Colonic mucosa (tissue), 4 donors: ENCODE results near the gene COL6A3. TPM values are rescaled to one million over a fixed set of nuclear protein-coding genes. Genes with fewer than 3 reads are reported as not detected.

Experiments used
- DNase-seq: peaks from one replicate; pipeline ENCODE4 v3.0.0-alpha.2; 2020
- H3K27ac ChIP-seq: fragments of 200-600 bp; one replicate; pipeline ENCODE4 v1.8.0; 2021
- H3K27me3 ChIP-seq: fragments of 200-600 bp; one replicate; pipeline ENCODE4 v1.8.0; 2021
- H3K36me3 ChIP-seq: fragments of 200-600 bp; one replicate; pipeline ENCODE4 v1.8.0; 2021
- H3K4me1 ChIP-seq: fragments of 200-600 bp; one replicate; pipeline ENCODE4 v1.8.0; 2021; ENCODE audit warnings: mild to moderate bottlenecking
- H3K4me3 ChIP-seq: fragments of 200-600 bp; one replicate; pipeline ENCODE4 v1.8.0; 2021
- H3K9ac ChIP-seq, 2 donors: one replicate each; pipeline ENCODE4 v1.7.0; 2013; ENCODE audit warnings: control low read depth in 2 of 2, low read depth in 2 of 2, low read length in 2 of 2
- H3K9me3 ChIP-seq: fragments of 200-600 bp; one replicate; pipeline ENCODE4 v1.8.0; 2021
- CTCF ChIP-seq: fragments of 200-600 bp; IDR thresholded peaks from one replicate; pipeline ENCODE4 v1.8.0; 2022; ENCODE audit warnings: antibody characterized with exemption, mild to moderate bottlenecking
- intact Hi-C: fragments of 100-400 bp; cut with DNase I; formaldehyde crosslinking; loops from one replicate; pipeline ENCODE4 v1.14.1; 2022
- total RNA-seq, 2 donors: library from RNA; stranded (reverse); fragmentation: NEBNext Ultra II Directional in 1 of 2; extraction: Animal tissue kit (Norgen Biotek cat#: 25700) in 1 of 2; gene quantifications; one replicate each; pipeline ENCODE4 v1.2.1, GENCODE V29; 2021
- donor health status: healthy.
- donor health status: DM: no; HTN: no; CAD: no.
- donor health status: DM: no; HTN: no; CAD: no.

COL6A3 gene
- total RNA-seq, 2 donors from 2014 or later, result 28.4 to 80.9 TPM

- Histone ChIP-seq H3K36me3 (no peaks in the 10 kb centered on the region), H3K27ac (peak overlapping the region; percentile 65), H3K27me3 (no peaks in the 10 kb centered on the region), H3K9me3 (no peaks in the 10 kb centered on the region), H3K4me3 (no peak overlapping the region), H3K9ac (peak overlapping the region in 1 of 2 donors; percentile 14), H3K4me1 (no peaks in the 10 kb centered on the region)
- intact Hi-C loops, result no loop called here
- TF ChIP-seq CTCF, result no peak
- no peak for DNase-seq
Observed at GRCh38 chr2:237316339-237316738, 97.6 kb downstream of the COL6A3 start.

GRCh38 chr2:237315829-237316225 is 98.1 kb downstream of the COL6A3 start:
- peak overlapping the region; percentile 65 for H3K27ac ChIP-seq
- H3K4me3 ChIP-seq, result no peak overlapping the region
- H3K9me3 ChIP-seq, result no peaks in the 10 kb centered on the region
- H3K27me3 ChIP-seq, result no peaks in the 10 kb centered on the region
- intact Hi-C loops, result no loop called here
- no peaks in the 10 kb centered on the region for H3K36me3 ChIP-seq
- H3K9ac ChIP-seq, result no peak overlapping the region
- H3K4me1 ChIP-seq, result no peaks in the 10 kb centered on the region
- no peak for DNase-seq
- no peak for TF ChIP-seq CTCF

- DNase-seq, result peak; percentile 54
- Histone ChIP-seq H3K9ac (peak overlapping the region in 1 of 2 donors; percentile 28), H3K4me1 (no peaks in the 10 kb centered on the region), H3K27ac (peak overlapping the region; percentile 65), H3K9me3 (no peaks in the 10 kb centered on the region), H3K27me3 (no peaks in the 10 kb centered on the region), H3K36me3 (no peaks in the 10 kb centered on the region), H3K4me3 (no peak overlapping the region)
- no peak for TF ChIP-seq CTCF
- intact Hi-C loops, result no loop called here
Observed at GRCh38 chr2:237315170-237315828, 98.7 kb downstream of the COL6A3 start.

- Histone ChIP-seq H3K9me3 (no peaks in the 10 kb centered on the region), H3K27ac (peak overlapping the region; percentile 65), H3K4me3 (no peak overlapping the region), H3K9ac (peak overlapping the region in 1 of 2 donors; percentile 28), H3K4me1 (no peaks in the 10 kb centered on the region), H3K27me3 (no peaks in the 10 kb centered on the region), H3K36me3 (no peaks in the 10 kb centered on the region)
- TF ChIP-seq CTCF, result no peak
- intact Hi-C loops, result no loop called here
- DNase-seq, result no peak
Observed at GRCh38 chr2:237314681-237315080, 99.3 kb downstream of the COL6A3 start.

- Histone ChIP-seq H3K27me3 (no peaks in the 10 kb centered on the region), H3K36me3 (no peaks in the 10 kb centered on the region), H3K27ac (peak overlapping the region; percentile 65), H3K4me1 (no peaks in the 10 kb centered on the region), H3K4me3 (no peak overlapping the region), H3K9me3 (no peaks in the 10 kb centered on the region), H3K9ac (no peak overlapping the region)
- intact Hi-C loops, result no loop called here
- no peak for DNase-seq
- no peak for TF ChIP-seq CTCF
Observed at GRCh38 chr2:237314198-237314597, 99.8 kb downstream of the COL6A3 start.
